Activated CD4-positive, alpha-beta memory T cell treated with anti-CD3 and anti-CD28 coated beads for 36 hours (primary cell): ENCODE data around the gene BICC1. TPM values are rescaled to one million over a fixed set of nuclear protein-coding genes. Genes with fewer than 3 reads are reported as not detected.

ENCODE experiments used
- CTCF ChIA-PET: fragments of 350-600 bp; sonication (Branson Sonifier 250); formaldehyde crosslinking; loops from one replicate; lab custom pipeline; 2021; ENCODE audit warnings: antibody characterized with exemption, inconsistent platforms; lab: Charles Lee
- POLR2A ChIA-PET: fragments of 350-600 bp; sonication (Branson Sonifier 250); formaldehyde crosslinking; loops from one replicate; lab custom pipeline; 2021; ENCODE audit warnings: antibody characterized with exemption; lab: Charles Lee
- DNase-seq: peaks from one replicate; pipeline ENCODE4 v3.0.0-alpha.2; 2020
- H3K27ac Mint-ChIP-seq: one replicate; pipeline ENCODE4 v1.8.0; 2021; ENCODE audit warnings: mixed read lengths
- H3K27me3 Mint-ChIP-seq: one replicate; pipeline ENCODE4 v1.8.0; 2021; ENCODE audit warnings: mixed read lengths
- H3K36me3 Mint-ChIP-seq: one replicate; pipeline ENCODE4 v1.8.0; 2021; ENCODE audit warnings: mixed read lengths
- H3K4me1 Mint-ChIP-seq: one replicate; pipeline ENCODE4 v1.8.0; 2021; ENCODE audit warnings: low read depth, mixed read lengths
- H3K4me3 Mint-ChIP-seq: one replicate; pipeline ENCODE4 v1.8.0; 2021; ENCODE audit warnings: mild to moderate bottlenecking, mixed read lengths
- H3K9me3 Mint-ChIP-seq: one replicate; pipeline ENCODE4 v1.8.0; 2021; ENCODE audit warnings: mixed read lengths
- intact Hi-C: fragments of 100-400 bp; cut with micrococcal nuclease; formaldehyde crosslinking; loops from one replicate; pipeline ENCODE4 v1.15.1; 2023
- total RNA-seq, 2 experiments: library from RNA; stranded (reverse); gene quantifications; one replicate each; pipeline ENCODE4 v1.2.3, GENCODE V29; 2021

Gene BICC1
- total RNA-seq, 2 experiments from 2014 or later = not detected

- ChIA-PET CTCF (no interaction called here), POLR2A (no interaction called here)
- no peaks in the 10 kb centered on the region for H3K36me3 Mint-ChIP-seq
- no peak overlapping the region for H3K4me3 Mint-ChIP-seq
- no peaks in the 10 kb centered on the region for H3K27me3 Mint-ChIP-seq
- H3K27ac Mint-ChIP-seq = no peak overlapping the region
- intact Hi-C loops = no loop called here
- no peak for DNase-seq
- H3K9me3 Mint-ChIP-seq = peaks cover under 1% of the 10 kb centered on the region
- H3K4me1 Mint-ChIP-seq = no peaks in the 10 kb centered on the region
Observed at GRCh38 chr10:58725901-58726300, 213.2 kb downstream of the BICC1 start.

- Mint-ChIP-seq H3K27ac (no peak overlapping the region), H3K4me3 (no peak overlapping the region), H3K4me1 (no peaks in the 10 kb centered on the region), H3K36me3 (no peaks in the 10 kb centered on the region), H3K27me3 (no peaks in the 10 kb centered on the region), H3K9me3 (peaks cover 7% of the 10 kb centered on the region)
- POLR2A ChIA-PET = no interaction called here
- CTCF ChIA-PET = no interaction called here
- intact Hi-C loops = no loop called here
- no peak for DNase-seq
Observed at GRCh38 chr10:58727633-58728032, 215.0 kb downstream of the BICC1 start.

- no peaks in the 10 kb centered on the region for H3K4me1 Mint-ChIP-seq
- H3K36me3 Mint-ChIP-seq = no peaks in the 10 kb centered on the region
- intact Hi-C loops = no loop called here
- peaks cover 7% of the 10 kb centered on the region for H3K9me3 Mint-ChIP-seq
- no peak overlapping the region for H3K4me3 Mint-ChIP-seq
- no peak for DNase-seq
- ChIA-PET POLR2A (no interaction called here), CTCF (interaction anchor here (0.7 kb wide), 1 partner anchor 284 kb away, joined by 3 read pairs; no protein-coding TSS in a partner anchor)
- H3K27me3 Mint-ChIP-seq = no peaks in the 10 kb centered on the region
- no peak overlapping the region for H3K27ac Mint-ChIP-seq
Observed at GRCh38 chr10:58731276-58731675, 218.6 kb downstream of the BICC1 start.

GRCh38 chr10:58733436-58733835, 220.8 kb downstream of the BICC1 start:
- DNase-seq = no peak
- Mint-ChIP-seq H3K27ac (no peak overlapping the region), H3K4me3 (no peak overlapping the region), H3K27me3 (no peaks in the 10 kb centered on the region), H3K4me1 (no peaks in the 10 kb centered on the region), H3K9me3 (peaks cover 7% of the 10 kb centered on the region), H3K36me3 (no peaks in the 10 kb centered on the region)
- intact Hi-C loops = no loop called here
- ChIA-PET POLR2A (no interaction called here), CTCF (no interaction called here)

GRCh38 chr10:58734116-58734515, 221.4 kb downstream of the BICC1 start:
- peaks cover 7% of the 10 kb centered on the region for H3K9me3 Mint-ChIP-seq
- no peaks in the 10 kb centered on the region for H3K36me3 Mint-ChIP-seq
- POLR2A ChIA-PET = no interaction called here
- H3K27ac Mint-ChIP-seq = no peak overlapping the region
- CTCF ChIA-PET = no interaction called here
- no peak overlapping the region for H3K4me3 Mint-ChIP-seq
- intact Hi-C loops = no loop called here
- H3K4me1 Mint-ChIP-seq = no peaks in the 10 kb centered on the region
- DNase-seq = no peak
- no peaks in the 10 kb centered on the region for H3K27me3 Mint-ChIP-seq

GRCh38 chr10:58734664-58735063, 222.0 kb downstream of the BICC1 start:
- no peak overlapping the region for H3K4me3 Mint-ChIP-seq
- ChIA-PET CTCF (no interaction called here), POLR2A (no interaction called here)
- no peaks in the 10 kb centered on the region for H3K36me3 Mint-ChIP-seq
- intact Hi-C loops = no loop called here
- no peaks in the 10 kb centered on the region for H3K27me3 Mint-ChIP-seq
- no peaks in the 10 kb centered on the region for H3K4me1 Mint-ChIP-seq
- H3K27ac Mint-ChIP-seq = no peak overlapping the region
- H3K9me3 Mint-ChIP-seq = peaks cover 7% of the 10 kb centered on the region
- no peak for DNase-seq

- H3K4me1 Mint-ChIP-seq = no peaks in the 10 kb centered on the region
- no peak overlapping the region for H3K4me3 Mint-ChIP-seq
- H3K9me3 Mint-ChIP-seq = peaks cover 7% of the 10 kb centered on the region
- H3K27me3 Mint-ChIP-seq = no peaks in the 10 kb centered on the region
- no peaks in the 10 kb centered on the region for H3K36me3 Mint-ChIP-seq
- ChIA-PET CTCF (no interaction called here), POLR2A (no interaction called here)
- H3K27ac Mint-ChIP-seq = no peak overlapping the region
- intact Hi-C loops = no loop called here
- DNase-seq = no peak
Observed at GRCh38 chr10:58735087-58735486, 222.4 kb downstream of the BICC1 start.

- ChIA-PET CTCF (no interaction called here), POLR2A (no interaction called here)
- intact Hi-C loops = no loop called here
- DNase-seq = no peak
- H3K9me3 Mint-ChIP-seq = no peaks in the 10 kb centered on the region
- no peak overlapping the region for H3K4me3 Mint-ChIP-seq
- H3K27ac Mint-ChIP-seq = no peak overlapping the region
- H3K27me3 Mint-ChIP-seq = no peaks in the 10 kb centered on the region
- H3K4me1 Mint-ChIP-seq = no peaks in the 10 kb centered on the region
- no peaks in the 10 kb centered on the region for H3K36me3 Mint-ChIP-seq
Observed at GRCh38 chr10:58740620-58741369, 228.1 kb downstream of the BICC1 start.

- Mint-ChIP-seq H3K27ac (no peak overlapping the region), H3K4me1 (no peaks in the 10 kb centered on the region), H3K9me3 (no peaks in the 10 kb centered on the region), H3K27me3 (no peaks in the 10 kb centered on the region), H3K36me3 (no peaks in the 10 kb centered on the region), H3K4me3 (no peak overlapping the region)
- intact Hi-C loops = no loop called here
- POLR2A ChIA-PET = no interaction called here
- CTCF ChIA-PET = interaction anchor here (0.7 kb wide), 1 partner anchor 893 kb away, joined by 3 read pairs; no protein-coding TSS in a partner anchor
- DNase-seq = no peak
Observed at GRCh38 chr10:58741673-58742072, 229.0 kb downstream of the BICC1 start.

- H3K4me1 Mint-ChIP-seq = no peaks in the 10 kb centered on the region
- POLR2A ChIA-PET = no interaction called here
- CTCF ChIA-PET = interaction anchor here (0.7 kb wide), 1 partner anchor 892 kb away, joined by 3 read pairs; no protein-coding TSS in a partner anchor
- no peaks in the 10 kb centered on the region for H3K9me3 Mint-ChIP-seq
- H3K27me3 Mint-ChIP-seq = no peaks in the 10 kb centered on the region
- H3K36me3 Mint-ChIP-seq = no peaks in the 10 kb centered on the region
- DNase-seq = no peak
- intact Hi-C loops = no loop called here
- H3K27ac Mint-ChIP-seq = no peak overlapping the region
- H3K4me3 Mint-ChIP-seq = no peak overlapping the region
Observed at GRCh38 chr10:58742141-58742540, 229.5 kb downstream of the BICC1 start.

GRCh38 chr10:58743466-58744115, 230.9 kb downstream of the BICC1 start:
- Mint-ChIP-seq H3K27me3 (no peaks in the 10 kb centered on the region), H3K27ac (no peak overlapping the region), H3K9me3 (no peaks in the 10 kb centered on the region), H3K4me3 (no peak overlapping the region), H3K4me1 (no peaks in the 10 kb centered on the region), H3K36me3 (no peaks in the 10 kb centered on the region)
- CTCF ChIA-PET = interaction anchor here (0.7 kb wide), 1 partner anchor 213 kb away, joined by 4 read pairs; no protein-coding TSS in a partner anchor
- no peak for DNase-seq
- POLR2A ChIA-PET = no interaction called here
- intact Hi-C loops = no loop called here

GRCh38 chr10:58746474-58747185, 234.0 kb downstream of the BICC1 start:
- DNase-seq = no peak
- no peaks in the 10 kb centered on the region for H3K4me1 Mint-ChIP-seq
- no peak overlapping the region for H3K4me3 Mint-ChIP-seq
- ChIA-PET POLR2A (no interaction called here), CTCF (no interaction called here)
- intact Hi-C loops = no loop called here
- H3K9me3 Mint-ChIP-seq = no peaks in the 10 kb centered on the region
- H3K27me3 Mint-ChIP-seq = no peaks in the 10 kb centered on the region
- H3K36me3 Mint-ChIP-seq = no peaks in the 10 kb centered on the region
- no peak overlapping the region for H3K27ac Mint-ChIP-seq
